ENCODE measurements around the gene XKR8. TPM values are rescaled to one million over a fixed set of nuclear protein-coding genes. Genes with fewer than 3 reads are reported as not detected.

The XKR8 gene
- polyA plus RNA-seq, 3 donors = 12.3 to 36.7 (median 25.9) TPM

DNA sequence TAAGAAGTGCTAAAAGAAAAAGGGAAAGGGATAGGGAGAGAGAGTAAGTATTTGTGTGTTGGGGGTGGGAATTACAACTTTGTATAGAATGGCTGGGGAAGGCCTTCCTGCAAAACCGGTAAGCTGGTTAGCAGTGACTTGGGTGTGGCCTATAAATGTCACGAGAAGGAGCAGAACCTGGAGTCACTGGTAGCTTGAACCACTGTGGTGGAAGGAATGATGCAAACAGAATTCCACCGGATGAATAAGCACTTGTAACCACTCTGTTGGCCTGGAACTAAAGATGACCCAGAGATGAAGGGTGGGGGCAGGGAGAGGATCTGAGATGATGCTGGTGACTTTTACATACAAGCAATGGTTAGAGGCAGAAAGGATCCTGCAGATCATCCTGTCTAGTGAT lies 8.9 kb downstream of the XKR8 start:
- no peaks in the 10 kb centered on the region for H3K27me3 ChIP-seq (ENCODE audit: control insufficient read depth in 2 of 2, insufficient read depth in 2 of 2, low read length in 2 of 2)
- peaks cover 78 to 81% of the 10 kb centered on the region in 2 donors for H3K36me3 Mint-ChIP-seq
- intact Hi-C loops (cut with micrococcal nuclease) = no loop called here
- no peaks in the 10 kb centered on the region for H3K9me3 ChIP-seq (replicated peaks in 1 of 2; ENCODE audit: control insufficient read depth in 1 of 2, insufficient read depth in 1 of 2, low read length in 2 of 2)
- 66% methylated on average over 3 of the region's 3 CpGs for WGBS (ENCODE audit: insufficient coverage)
- H3K4me3 ChIP-seq (replicated peaks in 1 of 3; ENCODE audit: low read depth in 2 of 3, low read length in 3 of 3) = no peak overlapping the region
- no peak overlapping the region for H3K27ac ChIP-seq (ENCODE audit: low read depth in 1 of 2, low read length in 2 of 2)
- no peak overlapping the region for H3K4me3 Mint-ChIP-seq
- no peaks in the 10 kb centered on the region for H3K79me2 ChIP-seq (ENCODE audit: insufficient read depth, low read length)
- DNase-seq = peak in 2 of 3 donors; percentile 27 to 55
- H3K9me3 Mint-ChIP-seq = no peaks in the 10 kb centered on the region
- peaks cover 2 to 6% of the 10 kb centered on the region in 2 donors for H3K4me1 ChIP-seq (ENCODE audit: control insufficient read depth in 1 of 2, insufficient read depth in 2 of 2, low read length in 2 of 2)
- peaks cover 13% of the 10 kb centered on the region for H3K4me1 Mint-ChIP-seq
- H4K20me1 ChIP-seq (ENCODE audit: insufficient read depth, low read length) = peaks cover 6% of the 10 kb centered on the region
- H3K27ac Mint-ChIP-seq = peak overlapping the region in 3 of 7 donors; percentile 68 to 86 (median 76)
- TF ChIP-seq, protein P1, sequence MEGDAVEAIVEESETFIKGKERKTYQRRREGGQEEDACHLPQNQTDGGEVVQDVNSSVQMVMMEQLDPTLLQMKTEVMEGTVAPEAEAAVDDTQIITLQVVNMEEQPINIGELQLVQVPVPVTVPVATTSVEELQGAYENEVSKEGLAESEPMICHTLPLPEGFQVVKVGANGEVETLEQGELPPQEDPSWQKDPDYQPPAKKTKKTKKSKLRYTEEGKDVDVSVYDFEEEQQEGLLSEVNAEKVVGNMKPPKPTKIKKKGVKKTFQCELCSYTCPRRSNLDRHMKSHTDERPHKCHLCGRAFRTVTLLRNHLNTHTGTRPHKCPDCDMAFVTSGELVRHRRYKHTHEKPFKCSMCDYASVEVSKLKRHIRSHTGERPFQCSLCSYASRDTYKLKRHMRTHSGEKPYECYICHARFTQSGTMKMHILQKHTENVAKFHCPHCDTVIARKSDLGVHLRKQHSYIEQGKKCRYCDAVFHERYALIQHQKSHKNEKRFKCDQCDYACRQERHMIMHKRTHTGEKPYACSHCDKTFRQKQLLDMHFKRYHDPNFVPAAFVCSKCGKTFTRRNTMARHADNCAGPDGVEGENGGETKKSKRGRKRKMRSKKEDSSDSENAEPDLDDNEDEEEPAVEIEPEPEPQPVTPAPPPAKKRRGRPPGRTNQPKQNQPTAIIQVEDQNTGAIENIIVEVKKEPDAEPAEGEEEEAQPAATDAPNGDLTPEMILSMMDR (IDR thresholded peaks at IDR 0.05) = no peak
- H2AFZ ChIP-seq (ENCODE audit: insufficient read depth, low read depth, low read length, poor library complexity, severe bottlenecking) = no peak overlapping the region
- H3K36me3 ChIP-seq (replicated peaks in 1 of 2; ENCODE audit: control insufficient read depth in 1 of 2, insufficient read depth in 2 of 2, low read length in 2 of 2) = peaks cover 66 to 87% of the 10 kb centered on the region in 2 donors
- no peak overlapping the region for H3K9ac ChIP-seq (ENCODE audit: insufficient read depth, low read length, poor library complexity, severe bottlenecking)
- H3K4me2 ChIP-seq (replicated peaks; ENCODE audit: extremely low read depth, low read length, poor library complexity, severe bottlenecking) = no peak overlapping the region
- no peaks in the 10 kb centered on the region for H3K27me3 Mint-ChIP-seq (ENCODE audit: low read depth in 3 of 3)

DNA sequence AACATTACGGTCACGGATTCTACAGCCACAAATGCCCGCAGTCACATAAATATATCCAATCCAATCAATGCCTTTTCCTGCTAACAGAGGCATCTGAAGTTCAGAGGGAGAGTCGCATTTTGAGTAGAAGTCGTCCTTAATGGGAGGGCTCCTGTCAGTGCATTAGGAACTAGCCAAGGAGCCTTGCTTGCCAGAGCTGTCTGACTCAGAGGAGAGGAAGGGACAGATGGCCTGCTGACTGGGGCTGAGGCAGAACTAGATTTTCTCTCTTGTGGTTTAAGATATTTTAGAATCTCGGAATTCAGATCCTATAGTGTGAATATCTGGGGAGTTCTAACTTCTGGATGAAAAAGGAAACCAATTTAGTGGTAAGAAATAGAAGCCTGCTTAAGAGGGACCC lies 10.6 kb downstream of the XKR8 start:
- no peaks in the 10 kb centered on the region for H3K27me3 ChIP-seq (ENCODE audit: control insufficient read depth in 2 of 2, insufficient read depth in 2 of 2, low read length in 2 of 2)
- no peak overlapping the region for H3K4me3 ChIP-seq (replicated peaks in 1 of 3; ENCODE audit: low read depth in 2 of 3, low read length in 3 of 3)
- WGBS (ENCODE audit: insufficient coverage) = 96% methylated on average over 3 of the region's 6 CpGs
- peaks cover 4% of the 10 kb centered on the region for H4K20me1 ChIP-seq (ENCODE audit: insufficient read depth, low read length)
- H3K27ac Mint-ChIP-seq = peak overlapping the region in 1 of 7 donors; percentile 80
- no peak overlapping the region for H3K4me3 Mint-ChIP-seq
- H3K4me1 Mint-ChIP-seq = peaks cover 13% of the 10 kb centered on the region
- H3K36me3 Mint-ChIP-seq = peaks cover 73 to 78% of the 10 kb centered on the region in 2 donors
- no peaks in the 10 kb centered on the region for H3K27me3 Mint-ChIP-seq (ENCODE audit: low read depth in 3 of 3)
- no peak for DNase-seq
- TF ChIP-seq, protein P1 (IDR thresholded peaks at IDR 0.05) = no peak
- H3K9me3 Mint-ChIP-seq = no peaks in the 10 kb centered on the region
- no peak overlapping the region for H3K4me2 ChIP-seq (replicated peaks; ENCODE audit: extremely low read depth, low read length, poor library complexity, severe bottlenecking)
- no peaks in the 10 kb centered on the region for H3K79me2 ChIP-seq (ENCODE audit: insufficient read depth, low read length)
- H3K4me1 ChIP-seq (ENCODE audit: control insufficient read depth in 1 of 2, insufficient read depth in 2 of 2, low read length in 2 of 2) = peaks cover 2 to 6% of the 10 kb centered on the region in 2 donors
- no peak overlapping the region for H3K27ac ChIP-seq (ENCODE audit: low read depth in 1 of 2, low read length in 2 of 2)
- H2AFZ ChIP-seq (ENCODE audit: insufficient read depth, low read depth, low read length, poor library complexity, severe bottlenecking) = no peak overlapping the region
- H3K9ac ChIP-seq (ENCODE audit: insufficient read depth, low read length, poor library complexity, severe bottlenecking) = no peak overlapping the region
- no peaks in the 10 kb centered on the region for H3K9me3 ChIP-seq (replicated peaks in 1 of 2; ENCODE audit: control insufficient read depth in 1 of 2, insufficient read depth in 1 of 2, low read length in 2 of 2)
- peaks cover 61 to 86% of the 10 kb centered on the region in 2 donors for H3K36me3 ChIP-seq (replicated peaks in 1 of 2; ENCODE audit: control insufficient read depth in 1 of 2, insufficient read depth in 2 of 2, low read length in 2 of 2)
- intact Hi-C loops (cut with micrococcal nuclease) = no loop called here
